Endothelial cell of umbilical vein (primary cell): ENCODE results near the gene C2orf68. TPM values are rescaled to one million over a fixed set of nuclear protein-coding genes. Genes with fewer than 3 reads are reported as not detected.

Experiments used
- BruUV-seq: library from RNA; stranded (reverse); fragments of 400-500 nt; replicated peaks from 2 replicates; lab custom pipeline; 2021; lab: Mats Ljungman, UMichigan
- CTCF ChIA-PET: fragments of 300-600, 350-600 bp; sonication (Branson Sonifier 250); formaldehyde crosslinking; loops from one replicate; lab custom pipeline; 2021; ENCODE audit warnings: antibody characterized with exemption, inconsistent platforms; lab: Charles Lee
- POLR2A ChIA-PET: fragments of 300-600, 350-600 bp; sonication (Branson Sonifier 250); formaldehyde crosslinking; loops from one replicate; lab custom pipeline; 2021; ENCODE audit warnings: antibody characterized with exemption, inconsistent platforms; lab: Charles Lee
- DNase-seq: peaks from one replicate; pipeline ENCODE4 v3.0.0-alpha.2; 2011; ENCODE audit warnings: low read depth, low spot score
- FAIRE-seq: peaks from 2 replicates; lab custom pipeline; 2011; peaks lifted over from hg19 to GRCh38; lab: Jason Lieb, UNC
- H2AFZ ChIP-seq: 2 replicates; pipeline ENCODE4 v1.6.0; 2012; ENCODE audit warnings: low read depth, low read length, control low read depth, inconsistent platforms
- H3K27ac ChIP-seq: 2 replicates; pipeline ENCODE4 v1.5.1; 2011; ENCODE audit warnings: low read depth, mild to moderate bottlenecking, control low read depth, low read length, moderate library complexity; ENCODE audit not compliant: insufficient read depth
- H3K27me3 ChIP-seq, 2 experiments: 2 replicates each; pipeline versions ENCODE4 v1.6.0 to v1.6.1; 2011; ENCODE audit warnings: low read length in 2 of 2, mixed read lengths in 1 of 2; ENCODE audit not compliant: control insufficient read depth in 2 of 2, insufficient read depth in 2 of 2
- H3K36me3 ChIP-seq, 2 experiments: 2 replicates in 1 of 2; 3 replicates in 1 of 2; pipeline ENCODE4 v1.5.1; 2011; ENCODE audit warnings: low read length in 2 of 2, mild to moderate bottlenecking in 1 of 2, moderate library complexity in 1 of 2; ENCODE audit not compliant: control insufficient read depth in 2 of 2, insufficient read depth in 2 of 2; ENCODE audit errors: extremely low read depth in 1 of 2
- H3K4me1 ChIP-seq: 3 replicates; pipeline ENCODE4 v1.5.1; 2011; ENCODE audit warnings: mild to moderate bottlenecking, low read length; ENCODE audit not compliant: control insufficient read depth, insufficient read depth; ENCODE audit errors: extremely low read depth
- H3K4me2 ChIP-seq: 2 replicates; pipeline ENCODE4 v1.6.1; 2011; ENCODE audit warnings: low read length, control low read depth, mixed read lengths; ENCODE audit not compliant: insufficient read depth
- H3K4me3 ChIP-seq, 3 experiments: fragments of 200-600 bp in 1 of 3; sonication (generic), shearing (Covaris generic) in 1 of 3; replicated peaks in 1 of 3; 2 replicates each; pipeline ENCODE4 v1.5.1; 2011 to 2016; ENCODE audit warnings: control low read depth in 3 of 3, low read length in 3 of 3, mild to moderate bottlenecking in 2 of 3, inconsistent platforms in 1 of 3, low read depth in 1 of 3, moderate library complexity in 1 of 3; ENCODE audit not compliant: insufficient read depth in 1 of 3
- H3K79me2 ChIP-seq: 2 replicates; pipeline ENCODE4 v1.6.0; 2012; ENCODE audit warnings: low read length, inconsistent platforms; ENCODE audit not compliant: control insufficient read depth, insufficient read depth
- H3K9ac ChIP-seq: replicated peaks from 2 replicates; pipeline ENCODE3; 2011; ENCODE audit warnings: low read length, control low read depth; ENCODE audit not compliant: insufficient read depth; ENCODE audit errors: extremely low read depth
- H3K9me1 ChIP-seq: replicated peaks from 3 replicates; pipeline ENCODE4 v1.6.0; 2011; ENCODE audit warnings: mild to moderate bottlenecking, low read length; ENCODE audit not compliant: control insufficient read depth, insufficient read depth; ENCODE audit errors: extremely low read depth
- H3K9me3 ChIP-seq: replicated peaks from 2 replicates; pipeline ENCODE4 v1.5.1; 2012; ENCODE audit warnings: low read length, inconsistent platforms; ENCODE audit not compliant: control insufficient read depth, insufficient read depth
- H4K20me1 ChIP-seq: replicated peaks from 2 replicates; pipeline ENCODE3; 2011; ENCODE audit warnings: mild to moderate bottlenecking, low read length; ENCODE audit not compliant: control insufficient read depth, insufficient read depth; ENCODE audit errors: extremely low read depth
- EZH2 ChIP-seq: IDR thresholded peaks from 2 replicates; pipeline ENCODE4 v1.6.1; 2012; ENCODE audit warnings: borderline replicate concordance, low read depth, mild to moderate bottlenecking, moderate library complexity, low read length, inconsistent platforms; ENCODE audit not compliant: severe bottlenecking
- FOS ChIP-seq: IDR thresholded peaks from 2 replicates; pipeline ENCODE4 v1.6.1; 2011; ENCODE audit warnings: mild to moderate bottlenecking, low read length, moderate library complexity, borderline replicate concordance; ENCODE audit not compliant: insufficient read depth
- GATA2 ChIP-seq: IDR thresholded peaks from 2 replicates; pipeline ENCODE4 v1.7.0; 2011; ENCODE audit warnings: low read depth, mild to moderate bottlenecking, moderate library complexity, mixed read lengths, low read length; ENCODE audit not compliant: insufficient read length, insufficient read depth
- JUN ChIP-seq: IDR thresholded peaks from 2 replicates; pipeline ENCODE4 v1.6.1; 2011; ENCODE audit warnings: borderline replicate concordance, low read depth; ENCODE audit not compliant: insufficient read length, insufficient read depth
- MYC ChIP-seq: IDR thresholded peaks from one replicate; pipeline ENCODE4 v1.6.1; 2011; ENCODE audit warnings: mild to moderate bottlenecking, low read depth, low read length
- POLR2A ChIP-seq: IDR thresholded peaks from 2 replicates; pipeline ENCODE4 v1.6.1; 2012; ENCODE audit warnings: low read depth, mild to moderate bottlenecking, control low read depth, low read length
- POLR2AphosphoS5 ChIP-seq: IDR thresholded peaks from 2 replicates; pipeline ENCODE4 v1.6.1; 2012; ENCODE audit warnings: low read depth, mild to moderate bottlenecking, control low read depth, low read length, moderate library complexity; ENCODE audit not compliant: insufficient read depth
- dilution Hi-C: fragments of 300-500 bp; cut with MboI; formaldehyde crosslinking; loops from one replicate; pipeline ENCODE4 v1.15.0; 2019; ENCODE audit warnings: low sequenced_read_pairs; ENCODE audit not compliant: extremely low pct_ligation_motif_present
- intact Hi-C: fragments of 100-400 bp; cut with micrococcal nuclease; formaldehyde crosslinking; loops from one replicate; pipeline ENCODE4 v1.10.0; 2022
- polyA plus RNA-seq, 4 experiments: library from polyadenylated mRNA; depleted of rRNA in 3 of 4; stranded (reverse) in 3 of 4; unstranded in 1 of 4; fragments of >200 nt; gene quantifications; 2 replicates each; pipeline versions ENCODE4 v1.2.1 to v1.2.3, GENCODE V29; 2011 to 2012; ENCODE audit warnings: missing spikeins in 1 of 4
- total RNA-seq: library from RNA; stranded (reverse); gene quantifications from 2 replicates; pipeline ENCODE4 v1.2.3, GENCODE V29; 2021
- TF ChIP-seq, protein P1 (sequence below): IDR thresholded peaks from 2 replicates; pipeline ENCODE4 v1.6.1; 2011; ENCODE audit not compliant: insufficient read depth, insufficient read length

Gene C2orf68
- total and polyA plus RNA-seq, 2 donors (not counting 3 experiments of a cell fraction or from before 2014, with no cell fraction given): 17.4 to 27.4 TPM

DNA sequence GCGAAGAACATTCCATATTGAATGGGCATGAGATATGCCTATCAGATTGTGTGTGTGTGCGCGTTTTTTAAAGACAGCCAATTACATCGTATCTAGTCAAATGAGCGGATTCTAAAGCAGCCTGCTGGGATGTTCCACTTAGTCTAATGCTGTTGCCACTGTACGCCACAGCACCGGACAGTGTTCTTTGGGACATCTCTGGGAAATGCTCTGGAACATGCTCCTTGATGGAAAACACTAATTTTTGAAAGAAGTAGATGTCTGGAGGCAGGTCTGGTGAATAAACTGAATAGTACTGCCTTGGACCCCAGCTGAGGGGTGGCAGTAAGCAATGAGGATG is 5.8 kb downstream of the C2orf68 start:
- no peak for DNase-seq
- no peaks in the 10 kb centered on the region for H3K27me3 ChIP-seq
- H4K20me1 ChIP-seq: no peaks in the 10 kb centered on the region
- no peaks in the 10 kb centered on the region for H3K9me3 ChIP-seq
- TF ChIP-seq POLR2AphosphoS5 (no peak), MYC (no peak), FOS (no peak), POLR2A (peak; percentile 8), GATA2 (no peak)
- TF ChIP-seq, protein P1, sequence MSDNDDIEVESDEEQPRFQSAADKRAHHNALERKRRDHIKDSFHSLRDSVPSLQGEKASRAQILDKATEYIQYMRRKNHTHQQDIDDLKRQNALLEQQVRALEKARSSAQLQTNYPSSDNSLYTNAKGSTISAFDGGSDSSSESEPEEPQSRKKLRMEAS: no peak
- no peak overlapping the region for H3K4me3 ChIP-seq
- no TSS peak for BruUV-seq
- H3K4me1 ChIP-seq: peaks cover 32% of the 10 kb centered on the region
- no peaks in the 10 kb centered on the region for H3K9me1 ChIP-seq
- ChIA-PET CTCF (interaction anchor here (0.6 to 2.8 kb wide), 8 partner anchors 11 to 306 kb away, joined by 3 to 17 read pairs (median 3); partner anchors contain the start of genes MAT2A and RNF181), POLR2A (interaction anchor here (0.9 to 1.2 kb wide), 3 partner anchors 10 to 56 kb away, joined by 3 to 5 read pairs (median 4); partner anchors contain the start of gene RNF181)
- dilution Hi-C loops: no loop called here
- peak overlapping the region; percentile 66 for H3K27ac ChIP-seq
- H3K9ac ChIP-seq: peak overlapping the region; percentile 44
- FAIRE-seq: no peak
- no peak overlapping the region for H2AFZ ChIP-seq
- H3K79me2 ChIP-seq: peaks cover 5% of the 10 kb centered on the region
- H3K36me3 ChIP-seq: peaks cover 0 to 7% of the 10 kb centered on the region in 2 experiments
- intact Hi-C loops: no loop called here
- peak overlapping the region; percentile 43 for H3K4me2 ChIP-seq

DNA sequence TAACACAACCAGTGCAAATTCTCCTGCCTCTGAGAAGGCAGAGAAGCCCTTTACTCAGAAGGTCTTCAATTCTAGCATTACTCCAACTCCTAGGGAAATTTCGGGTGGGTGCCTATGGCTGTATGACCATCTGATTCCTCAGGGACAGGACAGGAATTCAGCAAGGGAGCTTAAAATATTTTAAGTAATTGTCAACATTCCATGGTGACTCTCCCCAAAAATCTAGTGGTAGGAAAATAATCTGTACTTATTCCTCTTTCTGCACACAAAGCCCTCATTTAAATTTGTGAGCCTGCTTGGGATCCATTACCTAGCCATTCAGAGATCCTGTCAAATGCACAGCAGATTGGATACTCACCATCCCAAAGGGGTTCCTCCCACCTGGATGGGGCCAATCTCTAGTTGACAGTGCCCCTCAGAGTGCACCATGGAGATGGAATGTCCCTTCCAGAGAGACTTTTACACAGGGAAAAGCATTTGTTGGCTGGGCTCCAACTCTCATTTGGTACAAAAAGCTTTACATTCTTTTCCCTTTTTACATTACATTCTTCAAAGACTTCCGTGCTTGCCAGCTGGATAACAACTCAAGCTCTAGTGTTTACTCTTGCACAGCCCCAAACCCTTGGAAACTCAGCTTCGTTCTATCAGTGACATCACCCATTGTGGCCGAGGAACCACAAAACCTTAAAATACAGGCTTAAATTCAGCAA is 6.3 kb downstream of the C2orf68 start:
- H4K20me1 ChIP-seq: no peaks in the 10 kb centered on the region
- peak overlapping the region; percentile 44 for H3K9ac ChIP-seq
- TF ChIP-seq POLR2A (peak; percentile 13), JUN (peak; percentile 33), EZH2 (no peak)
- peak overlapping the region; percentile 43 for H3K4me2 ChIP-seq
- POLR2A ChIA-PET: interaction anchor here (0.9 to 1.2 kb wide), 3 partner anchors 9 to 55 kb away, joined by 3 to 5 read pairs (median 4); partner anchors contain the start of gene RNF181
- dilution Hi-C loops (no loop called here), intact Hi-C loops (no loop called here)
- BruUV-seq: no TSS peak
- H3K9me3 ChIP-seq: no peaks in the 10 kb centered on the region
- peaks cover 2% of the 10 kb centered on the region for H3K79me2 ChIP-seq
- no peak overlapping the region for H3K4me3 ChIP-seq
- peaks cover 0 to 7% of the 10 kb centered on the region in 2 experiments for H3K36me3 ChIP-seq
- CTCF ChIA-PET: interaction anchor here (0.6 to 2.8 kb wide), 8 partner anchors 11 to 305 kb away, joined by 3 to 17 read pairs (median 3); partner anchors contain the start of genes MAT2A and RNF181
- DNase-seq (peak; percentile 83), FAIRE-seq (peak; percentile 91)
- H3K27ac ChIP-seq: peak overlapping the region; percentile 66
- H2AFZ ChIP-seq: no peak overlapping the region
- no peaks in the 10 kb centered on the region for H3K27me3 ChIP-seq
- no peaks in the 10 kb centered on the region for H3K9me1 ChIP-seq
- peaks cover 30% of the 10 kb centered on the region for H3K4me1 ChIP-seq
